HG03571 (cell line): ENCODE results near the gene CANX.
"Not testable (repeated sequence)": the region's sequence is repeated elsewhere in the genome, so short reads cannot be mapped to it uniquely, and the experiment has no call there.

Experiments
- ATAC-seq: cut with Tn5 transposase; IDR thresholded peaks from one replicate; pipeline ENCODE4 v1.9.1; 2021; ENCODE audit not compliant: unreplicated experiment

The CANX gene

GRCh38 chr5:179699616-179700237 lies 960 bp downstream of the CANX start:
- ATAC-seq = no peak

GRCh38 chr5:179700401-179700918 lies 1.7 kb downstream of the CANX start:
- ATAC-seq = no peak

GRCh38 chr5:179716286-179716685 lies 17.5 kb downstream of the CANX start:
- ATAC-seq = no peak

- ATAC-seq = no peak
Measured at GRCh38 chr5:179720222-179720621, 21.5 kb downstream of the CANX start.

DNA sequence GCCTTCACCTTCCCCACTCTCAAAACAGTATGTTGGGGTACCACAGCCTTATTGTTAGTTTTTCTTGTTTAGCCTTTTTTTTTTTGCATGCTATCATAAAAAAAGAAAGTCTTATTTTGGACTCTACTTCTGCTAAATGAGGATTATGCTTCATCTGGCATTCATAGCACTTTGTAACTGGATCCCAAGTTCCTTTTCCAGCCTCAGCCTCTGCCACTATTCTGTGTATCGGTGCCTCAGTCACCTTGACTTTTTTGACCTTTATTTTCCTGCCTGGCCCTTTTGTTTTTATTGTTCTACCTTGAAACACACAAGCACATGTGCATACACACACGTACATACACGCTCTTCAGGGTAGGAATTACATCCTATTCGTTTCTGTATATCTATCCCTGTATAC lies 25.4 kb downstream of the CANX start:
- no peak for ATAC-seq

DNA sequence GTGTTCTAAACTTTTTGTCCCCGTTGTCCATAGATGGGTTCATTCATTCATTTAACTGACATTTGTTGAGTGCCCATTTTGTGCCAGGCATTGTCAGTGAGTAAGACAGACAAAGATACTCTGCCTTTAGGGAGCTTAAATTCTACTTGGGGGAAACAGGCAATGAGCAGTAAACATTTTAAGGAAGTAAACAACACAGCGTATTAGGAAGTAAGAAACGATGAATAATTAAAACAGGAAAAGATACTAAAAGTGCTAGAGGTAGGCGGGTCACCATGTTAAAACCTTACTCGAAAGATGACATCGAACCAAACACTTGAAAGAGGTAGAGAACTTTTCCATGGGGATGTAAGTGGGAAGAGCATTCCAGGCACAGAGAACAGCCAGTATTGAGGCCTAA lies 28.3 kb downstream of the CANX start:
- ATAC-seq = no peak

DNA sequence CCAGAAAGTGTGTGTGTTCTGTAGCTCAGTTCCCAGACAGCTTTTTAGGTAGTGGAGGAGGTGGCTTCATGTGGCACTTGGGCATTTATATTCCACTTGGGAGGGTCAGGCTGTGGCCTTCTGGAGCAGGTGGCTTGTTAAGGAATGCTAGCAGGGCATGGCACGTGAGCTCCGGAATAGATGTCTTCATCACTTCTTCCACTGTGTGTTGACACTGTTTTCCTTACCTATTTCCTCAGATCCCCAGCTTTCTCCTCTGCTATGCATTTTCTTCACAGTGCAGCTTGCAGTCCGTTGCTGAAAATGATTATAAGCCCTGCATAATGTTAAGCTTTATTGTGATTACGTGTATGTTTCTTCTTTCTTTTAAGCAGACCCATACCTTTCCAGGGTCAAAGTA lies 30.5 kb downstream of the CANX start:
- ATAC-seq = no peak

DNA sequence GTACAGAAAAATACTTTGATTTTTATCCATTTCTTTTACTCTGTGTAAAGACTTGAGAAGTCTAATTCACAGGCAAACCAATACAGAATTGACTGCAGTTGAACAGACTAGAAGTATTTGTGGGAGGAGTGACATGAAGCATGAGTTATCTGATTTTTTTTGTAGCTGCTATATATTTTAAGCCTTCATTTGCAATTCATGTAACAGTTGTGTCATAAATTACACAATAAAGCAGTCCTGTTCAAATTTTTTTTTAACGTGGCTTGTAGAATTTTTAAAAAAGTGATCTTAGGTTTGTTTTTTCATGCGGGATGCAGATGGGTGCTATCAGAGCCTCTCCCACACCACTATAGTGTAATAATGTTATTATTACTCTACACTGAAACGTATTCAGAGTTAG lies 31.0 kb downstream of the CANX start:
- no peak for ATAC-seq

- ATAC-seq = no peak
Measured at GRCh38 chr5:179730356-179730755, 31.6 kb downstream of the CANX start.

GRCh38 chr5:179730852-179731251 lies 32.1 kb downstream of the CANX start:
- ATAC-seq = no peak

DNA sequence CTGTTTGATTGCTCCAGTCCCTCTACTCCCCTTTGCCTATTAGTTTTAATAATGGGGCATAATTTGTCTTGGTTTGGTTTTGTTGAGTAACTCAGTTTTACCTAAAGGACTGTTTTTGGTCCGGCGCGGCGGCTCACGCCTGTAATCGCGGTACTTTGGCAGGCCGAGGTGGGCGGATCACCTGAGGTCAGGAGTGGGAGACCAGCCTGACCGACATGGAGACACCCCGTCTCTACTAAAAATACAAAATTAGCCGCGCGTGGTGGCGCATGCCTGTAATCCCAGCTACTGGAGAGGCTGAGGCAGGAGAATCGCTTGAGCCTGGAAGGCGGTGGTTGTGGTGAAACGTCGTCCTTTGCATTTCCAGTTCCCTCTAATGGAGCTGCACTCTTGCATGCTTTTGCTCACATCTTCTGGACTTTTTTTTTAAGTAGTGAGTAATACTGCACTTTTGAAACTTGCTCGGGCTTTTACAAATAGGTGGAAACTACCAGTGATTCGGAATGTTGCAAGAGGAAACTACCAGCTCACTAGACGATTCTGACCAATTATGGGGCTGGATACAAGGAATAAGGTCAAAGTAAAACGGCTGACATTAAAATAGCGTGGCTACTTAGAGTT lies 33.1 kb downstream of the CANX start:
- peak; percentile 6 for ATAC-seq

DNA sequence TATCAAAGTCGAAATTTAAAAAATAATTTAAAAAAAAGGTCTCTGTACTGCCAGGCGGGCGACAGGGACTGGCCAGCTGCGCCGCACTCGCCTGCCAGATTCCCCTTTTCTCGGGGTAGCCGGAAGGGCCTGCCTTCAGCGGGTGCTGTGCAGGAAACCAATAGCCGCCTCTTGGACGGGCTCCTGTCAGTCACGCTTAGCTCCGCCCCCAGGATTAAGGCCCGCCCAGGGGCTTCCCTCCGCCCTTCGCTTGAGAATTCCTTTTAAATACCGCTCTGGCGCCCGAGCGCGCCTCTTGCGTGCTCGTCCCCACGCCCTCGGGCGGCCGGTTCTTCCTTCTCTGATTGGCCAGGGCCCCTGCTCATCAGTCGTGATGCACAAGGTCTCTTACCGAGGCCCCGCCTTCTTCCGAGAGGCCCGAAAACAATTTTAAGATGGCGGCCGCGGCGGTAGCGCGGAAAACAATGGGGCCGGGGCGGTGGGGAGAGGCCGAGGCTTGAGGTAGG lies 33.7 kb downstream of the CANX start, which contains the start of gene MAML1:
Gene MAML1 (plus strand): TSS at position 411 of the 506 bp plus-strand sequence. CDS start 291 bp downstream, outside the sequence.
- ATAC-seq = peak; percentile 95

DNA sequence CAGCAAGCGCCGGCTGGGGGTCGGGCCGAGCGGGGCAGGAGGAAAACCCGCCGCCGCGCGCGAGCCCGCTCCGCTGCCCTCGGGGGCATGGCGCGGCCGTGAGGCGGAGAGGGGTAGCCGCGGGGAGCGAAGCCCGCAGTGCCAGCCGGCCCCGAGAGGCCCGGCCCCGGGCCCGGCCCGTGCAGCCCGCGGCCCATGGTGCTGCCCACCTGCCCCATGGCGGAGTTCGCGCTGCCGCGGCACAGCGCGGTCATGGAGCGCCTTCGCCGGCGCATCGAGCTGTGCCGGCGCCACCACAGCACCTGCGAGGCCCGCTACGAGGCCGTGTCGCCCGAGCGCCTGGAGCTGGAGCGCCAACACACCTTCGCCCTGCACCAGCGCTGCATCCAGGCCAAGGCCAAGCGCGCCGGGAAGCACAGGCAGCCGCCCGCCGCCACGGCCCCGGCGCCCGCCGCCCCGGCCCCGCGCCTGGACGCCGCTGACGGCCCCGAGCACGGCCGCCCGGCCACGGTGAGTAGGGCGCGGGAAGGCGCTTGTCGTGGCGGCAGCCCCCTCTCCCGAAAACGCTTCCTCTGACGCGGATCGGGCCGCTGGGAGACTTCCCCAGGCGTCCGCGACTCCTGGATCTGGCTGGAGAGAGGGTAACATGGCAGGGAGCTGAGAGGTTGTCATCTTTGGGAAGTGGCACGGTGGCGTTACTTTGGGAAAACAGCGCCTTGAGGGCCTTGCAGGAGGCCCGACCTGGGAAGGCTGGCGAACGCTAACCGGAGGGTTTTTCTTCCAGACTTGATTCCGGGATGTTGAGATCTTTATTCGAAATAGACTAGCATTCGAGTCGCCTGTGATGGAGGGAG lies 34.4 kb downstream of the CANX start:
- peak; percentile 14 for ATAC-seq

- ATAC-seq = no peak
Measured at GRCh38 chr5:179733772-179734126, 35.0 kb downstream of the CANX start.

GRCh38 chr5:179734536-179735164 lies 35.9 kb downstream of the CANX start:
- ATAC-seq = no peak

- ATAC-seq = no peak
Measured at GRCh38 chr5:179738742-179739141, 40.0 kb downstream of the CANX start.

DNA sequence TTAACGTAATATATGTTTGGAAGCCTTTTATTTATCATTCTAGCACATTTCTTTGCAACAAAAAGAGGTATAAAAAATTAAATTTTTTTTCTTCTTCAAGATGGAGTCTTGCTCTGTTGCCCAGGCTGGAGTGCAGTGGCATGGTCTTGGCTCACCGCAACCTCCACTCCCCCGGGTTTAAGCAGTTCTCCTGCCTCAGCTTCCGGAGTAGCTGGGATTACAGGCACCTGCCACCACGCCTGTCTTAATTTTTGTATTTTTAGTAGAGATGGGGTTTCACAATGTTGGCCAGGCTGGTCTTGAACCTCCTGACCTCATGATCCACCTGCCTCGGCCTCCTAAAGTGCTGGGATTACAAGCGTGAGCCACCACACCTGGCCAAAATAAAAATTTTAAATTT lies 45.3 kb downstream of the CANX start:
- ATAC-seq = not testable (repeated sequence)

DNA sequence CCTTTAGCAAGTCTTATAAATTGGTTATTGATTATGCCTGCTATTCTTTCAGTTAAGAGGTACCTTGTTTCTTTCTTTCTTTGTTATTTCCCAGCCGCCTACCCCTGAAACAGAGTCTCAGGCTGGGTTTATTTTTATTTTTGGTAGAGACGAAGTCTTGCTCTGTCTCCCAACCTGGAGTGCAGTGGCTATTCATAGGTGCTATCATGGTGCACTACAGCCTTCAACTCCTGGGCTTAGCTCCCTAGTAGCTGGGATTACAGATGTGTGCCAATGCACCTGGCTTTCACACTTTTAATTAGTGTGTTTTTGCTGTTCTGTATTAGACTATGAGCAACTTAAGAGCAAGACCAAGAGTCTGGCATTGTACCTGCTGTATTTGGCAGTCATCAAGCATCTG lies 48.1 kb downstream of the CANX start:
- no peak for ATAC-seq

- ATAC-seq = no peak
Measured at GRCh38 chr5:179747811-179748210, 49.0 kb downstream of the CANX start.

- no peak for ATAC-seq
Measured at GRCh38 chr5:179749857-179750508, 51.2 kb downstream of the CANX start.

DNA sequence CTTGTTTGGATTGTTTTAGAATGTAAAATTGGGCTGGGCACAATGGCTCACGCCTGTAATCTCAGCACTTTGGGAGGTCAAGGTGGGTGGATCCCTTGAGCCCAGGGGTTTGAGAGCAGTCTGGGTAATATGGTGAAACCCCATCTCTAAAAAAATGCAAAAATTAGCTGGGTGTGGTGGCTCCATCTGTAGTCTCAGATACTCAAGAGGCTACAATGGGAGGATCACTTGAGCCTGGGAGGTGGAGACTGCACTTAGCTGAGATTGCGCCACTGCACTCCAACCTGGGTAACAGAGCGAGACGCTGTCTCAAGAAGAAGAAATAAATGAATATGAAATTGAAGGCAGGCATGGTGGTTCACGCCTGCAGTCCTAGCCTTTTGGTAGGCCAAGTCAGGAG lies 55.2 kb downstream of the CANX start:
- ATAC-seq = no peak
